K562 (cell line): ENCODE data around the gene TNIP1. TPM values are rescaled to one million over a fixed set of nuclear protein-coding genes. Genes with fewer than 3 reads are reported as not detected.

Experiments used
- ATAC-seq: fragments of 200-7000 bp; cut with Tn5 transposase; 3 replicates; pipeline ENCODE4 v1.9.1; 2020; ENCODE audit warnings: moderate library complexity
- BruUV-seq: library from RNA; stranded (reverse); fragments of 400-500 nt; replicated peaks from 2 replicates; lab custom pipeline; 2021; lab: Mats Ljungman, UMichigan
- CTCF ChIA-PET: fragments of 300-600 bp; formaldehyde crosslinking; extraction: SDS; loops from one replicate; lab custom pipeline; 2021; ENCODE audit warnings: low intra/inter-chr PET ratio; lab: Yijun Ruan, JAX
- POLR2A ChIA-PET: fragments of 300-600, 350-650 bp; sonication (Branson Sonifier 250); formaldehyde crosslinking; extraction: SDS; loops from one replicate; lab custom pipeline; 2021; ENCODE audit warnings: antibody characterized with exemption, inconsistent platforms; lab: Yijun Ruan, JAX
- DNase-seq, 4 experiments: peaks; one replicate each; pipeline versions ENCODE4 v3.0.0 to v3.0.0-alpha.2; 2011 to 2018; ENCODE audit warnings: low spot score in 3 of 4, mixed read lengths in 3 of 4; ENCODE audit errors: extremely low read depth in 1 of 4
- FAIRE-seq: peaks from 2 replicates; lab custom pipeline; 2011; peaks lifted over from hg19 to GRCh38; lab: Jason Lieb, UNC
- H2AFZ ChIP-seq: 2 replicates; pipeline ENCODE4 v1.6.0; 2011; ENCODE audit warnings: low read depth, low read length, control low read depth, inconsistent platforms
- H3K27ac ChIP-seq: fragments of 200-600 bp; 3 replicates; pipeline ENCODE4 v1.8.0; 2011; ENCODE audit warnings: low read depth, mild to moderate bottlenecking, control low read depth, inconsistent platforms, low read length, moderate library complexity, mixed read lengths; ENCODE audit errors: extremely low read depth
- H3K27me3 ChIP-seq, 2 experiments: fragments of 300-600 bp in 1 of 2; 2 replicates in 1 of 2; 3 replicates in 1 of 2; pipeline versions ENCODE4 v1.6.0 to v1.8.0; 2011; ENCODE audit warnings: inconsistent platforms in 2 of 2, low read length in 2 of 2, mild to moderate bottlenecking in 1 of 2, mixed read lengths in 1 of 2, moderate library complexity in 1 of 2; ENCODE audit not compliant: control insufficient read depth in 2 of 2, insufficient read depth in 2 of 2
- H3K36me3 ChIP-seq: fragments of 300-600 bp; 3 replicates; pipeline ENCODE4 v1.8.0; 2011; ENCODE audit warnings: mild to moderate bottlenecking, low read length, inconsistent platforms; ENCODE audit not compliant: control insufficient read depth, insufficient read depth
- H3K4me1 ChIP-seq, 2 experiments: fragments of 200-600 bp in 1 of 2; replicated peaks in 1 of 2; 2 replicates in 1 of 2; 3 replicates in 1 of 2; pipeline versions ENCODE4 v1.5.1 to v1.8.0; 2011; ENCODE audit warnings: inconsistent platforms in 2 of 2, low read length in 2 of 2, mild to moderate bottlenecking in 1 of 2, mixed read lengths in 1 of 2, moderate library complexity in 1 of 2; ENCODE audit not compliant: control insufficient read depth in 2 of 2, insufficient read depth in 2 of 2
- H3K4me2 ChIP-seq: 2 replicates; pipeline ENCODE4 v1.6.1; 2011; ENCODE audit warnings: low read length, control low read depth, inconsistent platforms, mixed read lengths; ENCODE audit not compliant: insufficient read depth
- H3K4me3 ChIP-seq: fragments of 200-600 bp; sonication (generic), shearing (Covaris generic); 2 replicates; pipeline ENCODE4 v1.5.1; 2016; ENCODE audit warnings: control low read depth, inconsistent platforms
- H3K79me2 ChIP-seq: fragments of 200-600 bp; 3 replicates; pipeline ENCODE4 v1.8.0; 2011; ENCODE audit warnings: low read length, inconsistent platforms; ENCODE audit not compliant: control insufficient read depth, insufficient read depth
- H3K9ac ChIP-seq, 2 experiments: 2 replicates each; pipeline versions ENCODE4 v1.6.0 to v1.6.1; 2011; ENCODE audit warnings: low read depth in 2 of 2, low read length in 2 of 2, control low read depth in 1 of 2, inconsistent platforms in 1 of 2, mild to moderate bottlenecking in 1 of 2, mixed read lengths in 1 of 2; ENCODE audit not compliant: insufficient read depth in 1 of 2
- H3K9me1 ChIP-seq: one replicate; pipeline ENCODE4 v1.6.0; 2011; ENCODE audit warnings: inconsistent platforms, mild to moderate bottlenecking, low read length, moderate library complexity; ENCODE audit not compliant: control insufficient read depth, insufficient read depth
- H3K9me3 ChIP-seq: replicated peaks from 2 replicates; pipeline ENCODE4 v1.5.1; 2011; ENCODE audit warnings: low read depth, low read length, inconsistent platforms; ENCODE audit not compliant: control insufficient read depth, insufficient read depth
- H4K20me1 ChIP-seq: replicated peaks from 2 replicates; pipeline ENCODE4 v1.6.1; 2011; ENCODE audit warnings: low read length, inconsistent platforms, mixed read lengths; ENCODE audit not compliant: control insufficient read depth, insufficient read depth
- MXI1 ChIP-seq: IDR thresholded peaks from 2 replicates; pipeline ENCODE4 v1.6.1; 2011; ENCODE audit warnings: low read depth, mild to moderate bottlenecking, improper control_type of control experiment, low read length
- ZBTB33 ChIP-seq: sonication (generic); formaldehyde crosslinking; IDR thresholded peaks from 2 replicates; pipeline ENCODE4 v1.8.1; 2023; ENCODE audit warnings: mild to moderate bottlenecking, missing genetic modification reagents
- WGBS: fragments of 100-300 bp; shearing (Covaris generic); methylation state at CpG from one replicate; pipeline ENCODE4 v1.1.6; 2016; ENCODE audit warnings: low coverage, mixed read lengths; ENCODE audit not compliant: insufficient coverage; ENCODE audit errors: missing lambda C conversion rate; 5-methylcytosine and 5-hydroxymethylcytosine counted together
- in situ Hi-C: fragments of 300-500 bp; cut with MboI; formaldehyde crosslinking; loops from 4 replicates; pipeline ENCODE4 v1.15.0; 2018; ENCODE audit warnings: inconsistent platforms, mixed read lengths
- intact Hi-C: fragments of 100-400 bp; cut with micrococcal nuclease; formaldehyde crosslinking; loops from 2 replicates; pipeline ENCODE4 v1.14.2; 2022
- polyA plus RNA-seq, 8 experiments: library from polyadenylated mRNA; depleted of rRNA in 4 of 8; stranded (reverse) in 5 of 8; unstranded in 3 of 8; fragments of >200 nt; fragmentation: Nextera tagmentation in 2 of 8; fragmentation: Illumina TruSeq in 1 of 8; extraction: Ambion mirVana in 2 of 8; extraction: Trizol in 1 of 8; gene quantifications; 2 replicates each; pipeline versions ENCODE4 v1.2.1 to v1.2.3, GENCODE V29; 2011 to 2014; ENCODE audit warnings: inconsistent platforms in 1 of 8, missing spikeins in 1 of 8
- total RNA-seq, 7 experiments: library from RNA; depleted of rRNA in 6 of 7; stranded (reverse); fragments of >200 nt in 6 of 7; fragmentation: Illumina TruSeq in 2 of 7; extraction: Trizol in 2 of 7; gene quantifications; 2 replicates each; pipeline versions ENCODE4 v1.2.1 to v1.2.3, GENCODE V29; 2011 to 2021; ENCODE audit warnings: low replicate concordance in 1 of 7

The TNIP1 gene
- total and polyA plus RNA-seq, 9 of the 15 experiments (the other 6 are each of a cell fraction or from before 2014, with no cell fraction given) = 0.46 to 41.0 (median 24.6) TPM

GRCh38 chr5:151020304-151021110 lies 60.3 kb downstream of the TNIP1 start, which contains the start of gene GPX3:
GPX3 (plus strand) TSS chr5:151020591; CDS start chr5:151020655, 64 bp downstream.
- Histone ChIP-seq H3K9me1 (no peaks in the 10 kb centered on the region), H3K9me3 (no peaks in the 10 kb centered on the region), H3K4me1 (peaks cover 36 to 64% of the 10 kb centered on the region in 2 experiments), H3K27me3 (no peaks in the 10 kb centered on the region), H3K4me2 (no peak within 1 kb of the TSS), H3K4me3 (no peak within 1 kb of the TSS), H2AFZ (no peak within 1 kb of the TSS), H3K9ac (no peak within 1 kb of the TSS), H4K20me1 (no peaks in the 10 kb centered on the region), H3K36me3 (no peaks in the 10 kb centered on the region; the same call in 2 of the 3 replicates), H3K27ac (no peak within 1 kb of the TSS), H3K79me2 (no peaks in the 10 kb centered on the region)
- CTCF ChIA-PET = no interaction called here
- no TSS peak for BruUV-seq
- intact Hi-C loops (no loop called here), in situ Hi-C loops (no loop called here)
- FAIRE-seq = no peak
- POLR2A ChIA-PET = interaction anchor here (0.7 to 1.6 kb wide), 3 partner anchors 10 to 188 kb away, joined by 3 to 5 read pairs (median 3); no protein-coding TSS in a partner anchor
- DNase-seq = no peak
- 86% methylated on average over 19 of the region's 54 CpGs for WGBS
- TF ChIP-seq MXI1 = no peak
- TF ChIP-seq ZBTB33 (CRISPR knock-in tag) = peak; percentile 86
- ATAC-seq = no peak
